NCI-H1105 (cell line): ENCODE data around the gene PSMA7.
A peak's percentile ranks its signal among the peaks of the same experiment; 100 is the strongest.

Source experiments
- DNase-seq: peaks from one replicate; lab custom pipeline; 2025; lab: John Stamatoyannopoulos, UW

PSMA7 gene

DNA sequence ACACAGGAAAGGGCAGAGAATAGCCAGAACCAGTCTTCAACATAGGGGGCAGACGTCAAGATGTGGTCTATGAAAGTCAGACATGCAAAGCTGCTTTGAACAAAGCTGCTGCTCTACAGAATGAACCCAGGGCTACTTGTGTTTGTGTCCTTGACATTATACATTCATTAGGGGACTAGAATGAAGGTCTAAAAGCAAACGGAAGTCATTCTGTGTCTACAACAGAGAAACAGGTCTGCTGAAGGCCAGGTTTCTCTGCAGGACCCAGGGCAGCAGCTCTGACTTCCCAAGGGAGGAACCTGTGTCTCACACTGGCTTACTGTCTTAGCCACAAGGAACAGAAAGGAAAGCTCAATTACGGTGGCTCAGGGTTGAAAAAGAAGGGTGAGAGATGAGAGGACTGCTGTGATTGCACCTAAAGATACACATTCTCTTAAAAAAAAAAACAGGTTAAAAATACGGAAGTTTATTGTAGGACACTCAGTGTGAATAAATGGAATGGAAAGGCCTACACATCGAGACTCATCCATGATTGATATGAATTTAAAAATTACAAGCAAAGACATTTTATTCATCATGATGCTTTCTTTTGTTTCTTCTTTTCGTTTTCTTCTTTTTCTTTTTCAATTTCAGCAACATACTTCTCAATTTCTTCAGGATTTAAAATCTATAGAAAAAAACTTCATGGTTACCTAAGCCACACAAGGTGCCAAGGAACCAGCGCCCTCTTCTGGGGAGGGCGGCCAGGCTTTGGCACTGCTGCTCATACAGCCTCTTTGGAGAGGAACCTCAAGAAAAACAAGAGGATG lies 6.7 kb downstream of the PSMA7 start:
- no peak for DNase-seq

DNA sequence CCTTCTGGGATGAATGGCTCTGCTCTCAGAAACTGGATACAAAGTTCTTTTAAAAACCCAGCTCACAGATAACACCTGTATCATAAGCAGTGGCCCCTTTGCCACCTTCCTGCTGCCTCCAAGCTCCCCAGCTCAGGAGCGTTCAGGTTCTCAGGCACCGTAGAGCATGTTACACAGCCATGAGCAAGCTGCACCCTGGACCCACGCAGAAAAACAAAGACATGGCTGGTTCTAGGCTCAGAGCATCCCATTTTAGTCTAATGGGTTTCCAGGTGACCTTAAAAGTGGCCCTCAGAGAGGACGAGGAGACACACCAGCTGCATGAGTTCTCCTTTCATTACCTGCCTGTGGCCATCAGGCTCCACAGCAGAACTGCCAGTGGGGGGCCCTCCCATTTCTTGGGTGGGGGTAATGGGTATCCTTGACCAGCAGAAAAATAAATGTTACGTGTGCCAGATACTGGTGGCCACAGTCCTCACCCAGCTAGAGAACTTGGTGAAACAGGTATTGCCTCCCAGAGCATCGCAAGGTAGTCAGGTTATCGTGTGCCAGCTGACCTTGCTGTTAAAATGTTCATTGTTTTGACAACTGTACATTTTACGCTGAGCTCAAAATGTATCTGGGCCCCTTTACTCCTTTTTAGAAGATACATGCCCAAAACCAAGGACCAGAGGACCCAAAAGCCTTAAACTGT lies 7.5 kb downstream of the PSMA7 start:
- DNase-seq = no peak

DNA sequence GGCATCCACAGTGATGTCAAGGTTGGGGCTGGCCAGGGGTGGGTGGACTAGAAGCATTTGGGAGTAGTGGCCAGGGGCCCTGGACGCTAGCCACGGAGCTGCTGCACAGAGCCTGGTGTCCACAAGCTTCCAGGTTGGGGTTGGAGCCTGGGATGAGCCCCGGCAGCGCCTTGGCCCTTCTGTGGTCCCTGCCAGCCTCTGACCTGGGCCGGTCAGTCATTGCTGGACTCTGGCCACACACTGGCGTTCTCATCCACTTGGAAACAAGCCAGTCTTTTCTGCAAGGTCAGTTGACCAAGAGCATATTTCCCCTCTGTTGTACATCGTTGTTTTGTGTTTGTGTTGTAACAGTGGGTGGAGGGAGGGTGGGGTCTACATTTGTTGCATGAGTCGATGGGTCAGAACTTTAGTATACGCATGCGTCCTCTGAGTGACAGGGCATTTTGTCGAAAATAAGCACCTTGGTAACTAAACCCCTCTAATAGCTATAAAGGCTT lies 8.4 kb downstream of the PSMA7 start:
- DNase-seq = no peak

DNA sequence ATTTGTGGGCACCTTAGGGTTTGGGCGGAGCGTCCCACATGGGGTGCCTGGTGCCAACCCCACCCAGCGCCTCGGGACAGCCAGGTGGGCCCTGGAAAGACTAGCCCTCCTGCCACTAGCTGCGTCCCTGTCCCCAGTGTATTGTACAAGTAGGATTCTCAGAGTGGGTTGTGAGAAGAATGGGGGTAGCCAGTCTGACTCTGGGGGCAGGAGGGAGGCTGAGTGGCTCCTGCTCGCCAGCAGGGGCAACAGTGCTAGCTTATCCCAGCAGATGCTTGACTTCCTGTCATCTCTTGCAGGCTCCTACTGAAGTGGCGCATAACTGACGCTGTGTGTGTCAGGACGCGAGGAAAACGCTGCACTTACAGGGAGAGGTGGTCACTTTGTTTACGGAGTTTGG lies 9.3 kb downstream of the PSMA7 start:
- DNase-seq = no peak

DNA sequence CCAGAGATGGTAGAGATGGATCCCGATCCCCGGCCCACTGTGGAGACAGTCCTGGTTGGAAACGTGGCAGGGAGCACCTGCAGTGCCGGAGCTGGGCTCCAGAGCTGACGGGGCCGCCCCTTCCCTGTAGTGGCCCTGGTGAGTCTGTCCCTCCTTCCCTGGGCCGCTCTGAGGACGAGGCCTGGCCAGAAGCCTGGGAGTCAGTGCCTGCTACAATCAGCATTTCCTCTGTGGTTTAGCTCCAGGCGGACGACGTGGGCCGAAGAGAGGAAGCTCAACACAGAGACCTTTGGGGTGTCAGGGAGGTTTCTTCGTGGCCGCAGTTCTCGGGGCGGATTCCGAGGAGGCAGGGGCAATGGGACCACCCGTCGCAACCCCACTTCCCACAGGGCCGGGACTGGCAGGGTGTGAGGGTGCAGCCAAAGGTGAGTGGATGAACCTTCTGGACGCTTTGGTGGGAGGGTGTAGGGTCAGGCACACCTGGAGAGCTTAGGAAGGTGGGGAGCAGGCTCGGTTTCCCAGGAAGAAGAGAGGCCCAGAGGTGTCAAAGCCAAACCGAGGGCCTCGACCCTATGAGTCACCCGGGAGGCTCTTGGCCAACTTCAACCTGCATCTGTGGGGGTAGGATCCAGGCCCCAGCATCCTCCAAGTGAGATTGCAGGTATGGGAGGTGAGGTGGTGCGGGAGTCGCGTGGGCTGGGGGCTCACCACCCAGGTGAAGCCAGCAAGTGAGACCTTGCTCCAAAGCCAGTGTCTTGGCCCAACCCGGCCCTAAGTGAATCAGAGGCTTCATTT lies 9.9 kb downstream of the PSMA7 start:
- no peak for DNase-seq

DNA sequence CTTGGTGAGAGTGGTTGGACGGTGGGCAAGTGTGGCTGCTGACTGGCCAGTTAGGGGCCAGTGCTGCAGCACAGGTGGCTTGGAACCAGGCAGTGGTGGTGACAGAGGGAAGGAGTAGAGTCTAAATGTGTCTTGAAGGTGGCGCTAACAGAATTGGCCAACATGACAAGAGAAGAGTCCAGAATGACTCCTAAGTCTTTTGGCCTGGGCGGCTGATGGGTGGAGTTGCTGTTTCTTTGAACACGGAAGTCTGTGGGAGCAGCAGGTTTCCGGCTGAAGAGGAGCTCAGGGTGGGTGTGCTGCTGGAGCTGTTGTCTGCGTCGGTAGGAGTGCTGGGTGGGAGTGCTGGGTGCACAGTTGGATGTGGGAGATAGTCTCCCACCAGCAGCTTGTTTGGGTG lies 10.8 kb downstream of the PSMA7 start:
- DNase-seq = no peak

DNA sequence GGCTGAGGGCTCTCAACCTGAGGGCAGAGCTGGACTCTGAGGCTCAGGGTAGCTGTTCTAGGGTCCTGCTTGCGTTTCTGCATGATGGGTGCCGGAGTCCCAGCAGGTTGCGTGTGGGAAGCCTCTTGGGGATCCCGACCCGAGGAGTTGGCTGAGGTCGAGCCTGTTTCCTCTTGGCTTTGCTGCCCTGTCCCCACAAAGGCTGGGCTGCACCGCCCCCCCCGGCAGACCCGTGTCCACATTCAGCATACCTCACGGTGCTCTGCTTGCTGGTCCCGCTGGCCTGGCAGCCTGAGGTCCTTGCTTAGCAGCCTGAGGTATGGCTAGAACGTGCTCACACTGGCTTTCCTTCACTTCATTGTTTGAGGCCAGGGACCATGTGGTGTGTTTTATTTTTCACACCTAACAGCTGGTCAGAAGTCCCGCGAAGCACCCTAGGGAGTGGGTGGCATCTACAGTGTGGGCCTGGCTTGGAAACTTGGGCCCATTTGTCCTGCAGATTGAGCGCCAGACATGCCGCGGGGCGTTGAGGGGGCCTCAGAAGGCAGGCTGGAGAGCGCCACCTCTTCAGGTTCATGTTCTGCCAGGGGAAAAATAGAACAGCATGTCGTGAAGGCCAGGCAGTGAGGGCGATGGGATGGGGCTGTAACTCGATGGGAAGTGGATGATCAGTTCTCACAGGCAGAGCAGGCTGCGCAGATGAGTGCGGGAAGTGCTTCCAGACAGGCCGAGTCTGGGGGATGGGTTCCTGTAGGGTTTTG lies 11.5 kb downstream of the PSMA7 start:
- no peak for DNase-seq

DNA sequence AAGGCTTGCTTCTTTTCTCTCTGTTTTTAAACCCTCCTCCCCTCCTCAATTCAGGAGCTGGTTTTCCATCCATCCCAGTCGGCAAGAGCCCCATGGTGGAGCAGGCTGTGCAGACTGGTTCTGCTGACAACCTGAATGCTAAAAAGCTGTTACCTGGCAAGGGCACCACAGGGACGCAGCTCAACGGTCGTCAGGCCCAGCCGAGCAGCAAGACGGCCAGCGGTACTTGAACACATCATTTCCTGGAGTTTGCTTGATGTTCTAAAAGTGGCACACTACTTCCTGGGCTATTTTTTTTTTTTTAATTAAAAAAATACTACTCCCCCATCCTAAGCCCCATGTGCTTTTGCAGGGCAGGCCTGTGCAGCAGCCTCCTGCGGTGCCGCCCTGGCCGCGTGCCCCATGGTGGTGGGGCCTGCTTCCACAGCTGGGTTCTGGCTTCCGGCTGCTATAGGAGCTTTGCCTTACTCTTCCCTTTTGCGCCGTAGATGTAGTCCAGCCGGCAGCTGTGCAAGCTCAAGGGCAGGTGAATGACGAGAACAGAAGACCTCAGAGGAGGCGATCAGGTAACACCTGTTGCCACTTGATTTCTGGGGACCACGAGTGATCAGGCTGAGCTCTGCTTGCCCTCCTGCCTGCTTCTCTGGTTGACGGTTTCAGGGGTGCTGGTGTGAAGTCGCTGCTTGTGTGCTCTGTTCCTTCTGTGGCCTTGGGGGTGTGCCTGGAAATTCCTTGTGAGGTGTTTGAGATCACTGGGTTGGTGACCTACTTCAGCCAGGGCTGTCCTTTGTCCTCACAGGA lies 13.3 kb downstream of the PSMA7 start:
- DNase-seq = no peak

DNA sequence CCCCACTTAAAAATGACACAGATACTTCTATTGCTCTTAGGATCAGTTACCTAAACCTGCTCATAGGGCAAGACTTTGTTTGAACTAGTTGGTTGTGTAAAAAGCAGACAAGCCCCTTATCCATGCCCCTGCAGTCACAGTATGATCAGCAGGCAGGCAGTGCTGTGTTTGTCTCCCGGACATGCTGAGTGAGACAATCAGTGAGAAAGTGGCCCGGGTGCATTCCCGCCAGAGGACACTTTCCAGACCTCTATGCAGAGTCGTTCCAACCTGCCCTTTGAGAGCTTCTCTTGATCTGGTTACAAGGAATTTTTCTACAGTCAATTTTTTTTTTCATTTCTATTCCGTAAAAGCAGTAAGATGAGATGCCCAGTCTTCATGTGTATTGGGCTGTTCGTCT lies 14.7 kb downstream of the PSMA7 start:
- no peak for DNase-seq

DNA sequence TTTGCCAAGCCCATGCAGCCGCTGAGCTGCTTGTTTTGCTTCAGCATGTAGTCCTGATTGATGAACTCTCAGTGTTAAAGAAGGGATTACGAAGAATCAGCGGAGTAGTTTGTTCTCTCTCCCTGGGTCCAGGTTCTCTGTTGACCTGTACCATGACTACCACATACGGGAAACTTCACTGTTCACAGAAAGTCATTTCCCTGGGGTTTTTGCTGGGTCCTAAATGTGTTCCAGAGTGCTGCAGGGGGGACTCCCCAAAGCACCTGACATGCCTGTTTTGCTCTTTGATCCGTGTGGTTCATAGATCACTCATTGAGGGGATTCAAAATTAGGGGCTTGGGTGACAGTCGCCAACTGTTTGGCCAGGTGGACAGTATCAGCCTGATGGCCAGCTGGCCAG lies 15.4 kb downstream of the PSMA7 start:
- no peak for DNase-seq

DNA sequence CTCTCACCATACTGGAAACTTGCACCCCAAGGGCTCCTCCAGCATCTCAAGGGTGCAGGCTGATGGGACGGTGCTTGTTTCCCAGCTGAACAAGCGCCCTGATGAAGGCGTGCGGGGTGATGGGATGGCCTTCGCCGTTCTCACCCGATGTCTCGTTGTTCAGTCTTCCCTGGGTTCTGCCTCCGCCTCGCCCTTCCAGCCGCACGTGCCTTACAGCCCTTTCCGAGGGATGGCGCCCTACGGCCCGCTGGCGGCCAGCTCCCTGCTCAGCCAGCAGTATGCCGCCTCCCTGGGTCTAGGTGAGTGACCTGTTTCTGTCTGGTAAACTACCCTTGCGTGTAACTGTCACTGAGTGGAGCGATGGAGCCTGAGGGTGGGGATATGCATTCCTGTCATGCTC lies 17.1 kb downstream of the PSMA7 start:
- DNase-seq = no peak

DNA sequence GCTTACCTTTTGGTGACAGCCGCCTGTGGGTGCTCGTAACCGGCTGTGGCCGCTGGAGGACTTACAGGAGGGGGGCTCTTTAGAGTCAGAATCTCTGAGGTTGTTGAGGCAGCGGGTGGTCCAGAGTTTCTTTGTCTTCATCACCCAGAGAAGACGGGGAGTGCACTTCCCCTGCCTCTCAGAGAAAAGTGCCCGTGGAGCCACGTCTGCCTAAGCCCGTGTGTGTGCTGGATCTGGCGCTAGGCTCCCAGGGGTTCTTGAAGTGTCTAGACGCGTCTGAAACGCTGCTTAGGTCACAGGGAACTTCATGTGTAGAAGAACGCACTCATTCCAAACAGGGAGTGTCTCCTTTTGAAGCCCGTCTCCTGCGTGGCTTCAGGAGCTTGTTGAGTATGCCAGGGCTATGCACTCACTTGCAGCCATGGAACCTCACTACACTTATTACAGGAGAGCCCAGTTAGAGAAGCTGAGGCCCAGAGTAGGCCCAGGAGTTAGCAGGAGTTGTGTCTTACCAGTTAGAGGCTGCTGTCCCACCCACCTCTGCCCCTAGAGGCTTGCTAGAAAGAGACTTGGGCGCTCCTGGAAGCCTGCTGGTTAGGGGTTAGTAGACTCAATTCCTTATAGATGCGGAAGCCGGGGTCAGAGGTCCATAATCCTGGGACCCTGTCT lies 19.6 kb downstream of the PSMA7 start:
- no peak for DNase-seq

DNA sequence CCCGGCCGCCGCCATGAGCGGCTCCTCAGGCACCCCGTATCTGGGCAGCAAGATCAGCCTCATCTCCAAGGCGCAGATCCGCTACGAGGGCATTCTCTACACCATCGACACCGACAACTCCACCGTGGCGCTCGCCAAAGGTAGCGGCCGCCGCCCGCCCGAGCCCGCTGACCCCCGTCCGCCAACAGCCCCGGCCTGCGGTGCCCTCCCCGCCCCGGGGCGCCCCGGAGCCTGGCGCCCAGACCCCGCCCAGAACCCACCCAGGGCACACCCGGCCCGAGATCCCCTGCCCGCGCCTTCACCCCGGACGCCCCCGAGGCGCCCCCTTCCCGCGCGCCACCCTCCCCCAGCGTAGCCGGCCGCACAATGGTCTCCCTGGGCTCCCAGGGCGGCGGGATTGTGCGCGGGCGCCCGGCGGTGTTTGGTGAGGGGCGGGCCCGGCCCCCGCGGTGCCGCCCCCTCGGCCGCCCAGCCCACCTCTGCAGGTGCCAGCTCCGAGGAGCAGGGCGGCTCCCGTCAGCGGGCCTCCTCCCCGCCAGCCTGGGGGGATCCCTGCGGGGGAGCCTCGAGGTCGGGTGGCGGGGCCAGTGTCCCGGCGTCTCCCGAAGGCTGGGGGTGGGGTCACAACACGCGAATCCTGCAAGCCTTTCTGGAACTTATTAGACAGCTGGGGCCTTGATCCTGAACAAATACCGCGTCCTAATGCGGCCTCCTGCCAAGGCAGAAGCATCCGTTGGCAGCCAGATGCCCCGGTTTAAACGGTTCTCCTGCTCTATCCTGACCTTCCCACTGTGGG lies 20.3 kb downstream of the PSMA7 start:
- peak; percentile 71 for DNase-seq

DNA sequence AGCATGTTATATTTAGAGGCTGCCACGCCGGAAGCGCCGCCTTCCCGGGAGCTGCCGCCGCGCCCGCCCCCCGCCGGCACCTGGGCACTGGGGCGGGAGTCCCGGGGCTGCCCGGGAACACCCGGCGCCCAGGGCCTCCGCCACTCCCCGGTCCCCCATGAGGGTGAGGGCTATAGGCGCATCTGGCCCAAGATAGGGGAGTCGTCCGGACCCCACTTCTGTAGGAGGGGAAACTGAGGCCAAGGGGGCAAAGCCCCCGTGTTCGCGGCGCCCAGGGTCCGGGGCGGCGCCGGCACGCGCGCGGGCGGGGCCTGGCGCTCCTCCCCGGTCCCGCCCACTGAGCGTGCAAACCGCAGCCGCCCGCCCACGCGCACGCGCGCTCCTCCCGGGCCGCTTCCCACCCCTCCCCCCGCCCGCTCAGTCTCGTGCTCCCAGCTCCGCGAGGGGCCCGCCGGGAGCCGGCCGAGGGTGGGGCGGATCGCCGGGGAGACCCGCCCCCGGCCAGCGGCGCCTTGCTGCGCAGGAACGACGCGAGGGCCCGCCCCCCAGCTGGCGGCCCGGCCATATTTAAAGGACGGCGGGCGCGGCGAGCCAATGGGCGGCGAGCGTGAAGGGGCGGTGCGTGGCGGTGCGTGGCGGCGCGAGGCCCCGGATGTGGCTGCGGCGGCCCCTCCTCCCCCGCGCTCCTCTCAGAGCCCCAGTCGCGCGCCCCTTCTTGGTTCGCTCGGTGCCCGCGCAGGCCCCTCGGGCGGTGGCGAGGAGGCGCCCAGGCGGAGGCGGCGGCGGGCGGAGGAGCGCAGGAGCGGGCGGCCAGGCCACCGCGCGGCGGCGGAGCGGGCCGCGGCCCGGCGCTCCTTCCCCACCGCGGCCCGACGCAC lies 21.2 kb downstream of the PSMA7 start, which contains the start of gene LSM14B:
Gene LSM14B, plus strand, starts transcription at position 700 of the 878 bp plus-strand sequence. CDS start 192 bp downstream, outside the sequence.
- DNase-seq = peak; percentile 96

DNA sequence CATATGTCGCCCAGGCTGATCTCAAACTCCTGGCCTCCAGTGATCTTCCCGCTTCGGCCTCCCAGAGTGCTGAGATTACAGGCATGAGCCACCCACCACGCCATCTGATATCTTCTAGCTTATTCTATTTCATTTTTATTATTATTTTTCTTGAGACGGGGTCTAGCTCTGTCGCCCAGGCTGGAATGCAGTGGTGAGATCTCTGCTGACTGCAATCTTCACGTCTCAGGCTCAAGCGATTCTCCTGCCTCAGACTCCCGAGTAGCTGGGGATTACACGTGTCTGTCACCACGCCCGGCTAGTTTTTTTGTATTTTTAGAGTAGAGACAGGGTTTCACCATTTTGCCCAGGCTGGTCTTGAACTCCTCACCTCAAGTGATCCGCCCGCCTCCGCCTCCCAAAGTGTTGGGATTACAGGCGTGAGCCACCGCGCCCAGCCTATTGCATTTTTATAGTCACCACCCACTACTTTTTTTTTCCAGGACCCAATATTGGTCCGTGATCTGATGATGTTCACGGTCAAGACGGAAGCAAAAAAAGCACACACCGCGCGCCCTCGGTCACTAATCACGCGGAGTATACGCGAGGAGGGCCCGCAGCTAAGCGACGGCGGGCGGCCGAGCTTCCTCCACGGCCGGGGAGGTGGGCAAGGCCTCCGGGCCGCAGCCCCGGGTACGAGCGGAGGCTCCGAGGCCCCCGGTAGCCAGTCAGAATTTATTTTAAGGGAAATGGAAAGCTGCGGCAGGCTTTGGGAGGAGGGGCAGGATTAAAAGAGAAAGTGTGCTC lies 22.0 kb downstream of the PSMA7 start:
- DNase-seq = no peak

DNA sequence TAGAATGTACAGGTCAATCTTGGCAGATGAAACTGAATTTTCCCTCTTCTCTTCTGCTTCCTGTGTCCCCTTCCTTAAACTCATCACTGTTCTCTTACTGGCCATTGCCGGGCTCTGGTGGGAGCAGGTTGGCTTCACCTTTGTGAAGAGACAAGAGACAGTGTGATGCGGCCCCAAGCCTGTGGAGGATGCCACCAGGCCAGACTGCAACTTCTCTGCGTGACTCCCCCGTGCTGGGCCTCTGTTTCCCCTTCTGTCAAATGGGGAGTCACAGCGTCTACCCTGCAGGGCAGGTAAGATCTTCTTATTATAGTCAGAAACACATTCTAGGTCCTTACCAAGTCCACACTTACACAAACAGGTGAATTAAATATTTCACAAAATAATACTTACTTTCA lies 22.8 kb downstream of the PSMA7 start:
- DNase-seq = no peak

DNA sequence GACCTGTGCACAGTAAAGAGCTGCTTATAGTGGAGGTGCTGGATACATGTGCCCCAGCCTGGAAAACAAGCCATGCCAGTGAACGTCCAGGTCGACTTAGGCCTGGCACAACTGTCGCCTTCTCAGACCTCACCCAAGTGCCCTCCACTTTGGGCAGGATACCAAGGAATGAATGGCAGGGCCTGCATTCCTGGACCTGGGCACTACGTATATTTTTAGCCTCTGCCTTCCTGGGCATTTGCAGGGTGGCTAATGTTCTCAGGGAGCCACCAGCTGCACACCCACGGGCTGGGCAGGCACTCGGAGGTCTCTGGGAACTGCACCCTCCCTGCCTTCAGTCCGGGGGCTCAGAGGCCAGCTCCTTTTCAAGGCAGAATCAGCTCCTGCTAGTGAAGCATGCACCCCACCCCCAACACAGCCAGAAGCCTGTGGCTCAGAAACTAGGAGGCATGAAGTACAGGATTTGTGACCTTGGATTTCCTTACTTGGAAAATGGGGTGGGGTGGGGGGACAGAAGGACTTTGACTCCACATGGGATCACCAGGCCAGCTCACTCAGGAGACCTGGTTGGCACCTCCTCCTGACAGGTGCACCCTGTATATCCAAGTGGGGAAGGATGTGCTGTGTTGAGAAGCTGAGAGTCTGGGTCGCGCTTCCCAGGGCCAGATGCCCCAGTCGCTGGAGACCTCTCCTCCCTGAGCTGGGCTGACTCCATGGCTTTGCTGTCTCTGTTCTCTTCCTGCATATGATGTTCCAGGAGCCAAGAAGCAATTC lies 23.4 kb downstream of the PSMA7 start:
- no peak for DNase-seq
